Cardiac fibroblast (primary cell): ENCODE measurements around the gene STARD9.

Experiments
- DNase-seq, 2 donors: peaks; one replicate each; pipeline versions ENCODE4 v3.0.0 to v3.0.0-alpha.2; 2010; ENCODE audit warnings: low read depth in 2 of 2
- H3K4me3 ChIP-seq, 2 donors: replicated peaks in 1 of 2; 1 replicate in 1 of 2; 2 replicates in 1 of 2; pipeline ENCODE4 v1.5.1; 2011; ENCODE audit warnings: low read depth in 2 of 2, low read length in 2 of 2, mild to moderate bottlenecking in 2 of 2, moderate library complexity in 1 of 2
- CTCF ChIP-seq: IDR thresholded peaks from one replicate; pipeline ENCODE4 v1.5.1; 2011; ENCODE audit warnings: low read depth, mild to moderate bottlenecking, low read length, inconsistent platforms

The STARD9 gene

GRCh38 chr15:42686281-42686680, 110.9 kb downstream of the STARD9 start:
- TF ChIP-seq CTCF = no peak
- no peak for DNase-seq
- no peak overlapping the region for H3K4me3 ChIP-seq

- DNase-seq = no peak
- TF ChIP-seq CTCF = no peak
- no peak overlapping the region for H3K4me3 ChIP-seq
Measured at GRCh38 chr15:42687740-42688139, 112.3 kb downstream of the STARD9 start.

- TF ChIP-seq CTCF = no peak
- no peak overlapping the region for H3K4me3 ChIP-seq
- DNase-seq = no peak
Measured at GRCh38 chr15:42688301-42688700, 112.9 kb downstream of the STARD9 start.

GRCh38 chr15:42691308-42691707, 115.9 kb downstream of the STARD9 start:
- no peak for DNase-seq

GRCh38 chr15:42691770-42692169, 116.4 kb downstream of the STARD9 start:
- no peak for DNase-seq
- no peak overlapping the region for H3K4me3 ChIP-seq

More at GRCh38 chr15:42691308-42691707, 115.9 kb downstream of the STARD9 start:
- no peak for TF ChIP-seq CTCF
- H3K4me3 ChIP-seq = no peak overlapping the region

GRCh38 chr15:42692536-42692935, 117.1 kb downstream of the STARD9 start:
- TF ChIP-seq CTCF = no peak
- H3K4me3 ChIP-seq = no peak overlapping the region
- no peak for DNase-seq

More at GRCh38 chr15:42691770-42692169, 116.4 kb downstream of the STARD9 start:
- TF ChIP-seq CTCF = no peak

- no peak for TF ChIP-seq CTCF
- no peak for DNase-seq
- no peak overlapping the region for H3K4me3 ChIP-seq
Measured at GRCh38 chr15:42692997-42693396, 117.6 kb downstream of the STARD9 start.
